ENCODE results near the gene CAV2.

- no peak for TF ChIP-seq CTCF (IDR thresholded peaks at IDR 0.05; ENCODE audit: low read depth, low read length, poor library complexity, severe bottlenecking)
- TF ChIP-seq EZH2phosphoT487 (IDR thresholded peaks at IDR 0.05; ENCODE audit: borderline replicate concordance, low read length) = no peak
These were observed 28.0 kb downstream of the CAV2 start for GRCh38 chr7:116527521-116527920.

Measured in DOHH2 (cell line).